Neural crest cell (in vitro differentiated cells): ENCODE measurements around the gene DNA2. TPM values are rescaled to one million over a fixed set of nuclear protein-coding genes. Genes with fewer than 3 reads are reported as not detected.

Experiments used
- DNase-seq: peaks from one replicate; pipeline ENCODE4 v3.0.0; 2021; ENCODE audit warnings: low read depth, mixed read lengths, low spot score
- H3K27ac Mint-ChIP-seq: one replicate; pipeline ENCODE4 v1.8.0; 2021; ENCODE audit warnings: mild to moderate bottlenecking, mixed read lengths; ENCODE audit not compliant: unreplicated experiment
- H3K27me3 Mint-ChIP-seq: 2 replicates; pipeline ENCODE4 v1.8.0; 2021; ENCODE audit warnings: low read depth, mild to moderate bottlenecking, mixed read lengths
- H3K36me3 Mint-ChIP-seq: 2 replicates; pipeline ENCODE4 v1.8.0; 2021; ENCODE audit warnings: low read depth, mild to moderate bottlenecking, mixed read lengths
- H3K4me1 Mint-ChIP-seq: 2 replicates; pipeline ENCODE4 v1.8.0; 2021; ENCODE audit warnings: mixed read lengths
- H3K4me3 Mint-ChIP-seq: one replicate; pipeline ENCODE4 v1.8.0; 2021; ENCODE audit warnings: mild to moderate bottlenecking, mixed read lengths
- H3K9me3 Mint-ChIP-seq: 2 replicates; pipeline ENCODE4 v1.8.0; 2021; ENCODE audit warnings: mixed read lengths
- total RNA-seq: library from RNA; stranded (reverse); gene quantifications from 2 replicates; pipeline ENCODE4 v1.2.1, GENCODE V29; 2021
- TF ChIP-seq, protein P1 (sequence below): fragments of 200-600 bp; sonication (generic); conservative IDR thresholded peaks from 2 replicates; pipeline ENCODE4 v1.5.0; 2021; ENCODE audit warnings: antibody characterized with exemption, mild to moderate bottlenecking

DNA2 gene
- total RNA-seq, 1 donor from 2014 or later: 44.6 TPM

DNA sequence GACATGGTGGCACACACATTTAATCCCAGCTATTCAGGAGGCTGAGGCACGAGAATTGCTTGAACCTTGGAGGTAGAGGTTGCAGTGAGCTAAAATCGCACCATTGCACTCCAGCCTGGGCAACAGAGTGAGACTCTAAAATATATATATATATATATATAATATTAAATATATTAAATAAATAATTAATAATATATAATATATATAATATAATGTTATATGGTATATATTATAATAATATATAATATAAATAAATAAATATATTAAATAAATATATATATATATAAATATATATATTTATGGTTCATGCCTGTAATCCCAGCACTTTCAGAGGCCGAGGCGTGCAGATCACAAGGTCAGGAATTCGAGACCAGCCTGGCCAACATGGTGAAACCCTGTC, 105.2 kb downstream of the DNA2 start:
- no peak overlapping the region for H3K27ac Mint-ChIP-seq
- H3K27me3 Mint-ChIP-seq: no peaks in the 10 kb centered on the region
- no peak overlapping the region for H3K4me3 Mint-ChIP-seq
- TF ChIP-seq, protein P1, sequence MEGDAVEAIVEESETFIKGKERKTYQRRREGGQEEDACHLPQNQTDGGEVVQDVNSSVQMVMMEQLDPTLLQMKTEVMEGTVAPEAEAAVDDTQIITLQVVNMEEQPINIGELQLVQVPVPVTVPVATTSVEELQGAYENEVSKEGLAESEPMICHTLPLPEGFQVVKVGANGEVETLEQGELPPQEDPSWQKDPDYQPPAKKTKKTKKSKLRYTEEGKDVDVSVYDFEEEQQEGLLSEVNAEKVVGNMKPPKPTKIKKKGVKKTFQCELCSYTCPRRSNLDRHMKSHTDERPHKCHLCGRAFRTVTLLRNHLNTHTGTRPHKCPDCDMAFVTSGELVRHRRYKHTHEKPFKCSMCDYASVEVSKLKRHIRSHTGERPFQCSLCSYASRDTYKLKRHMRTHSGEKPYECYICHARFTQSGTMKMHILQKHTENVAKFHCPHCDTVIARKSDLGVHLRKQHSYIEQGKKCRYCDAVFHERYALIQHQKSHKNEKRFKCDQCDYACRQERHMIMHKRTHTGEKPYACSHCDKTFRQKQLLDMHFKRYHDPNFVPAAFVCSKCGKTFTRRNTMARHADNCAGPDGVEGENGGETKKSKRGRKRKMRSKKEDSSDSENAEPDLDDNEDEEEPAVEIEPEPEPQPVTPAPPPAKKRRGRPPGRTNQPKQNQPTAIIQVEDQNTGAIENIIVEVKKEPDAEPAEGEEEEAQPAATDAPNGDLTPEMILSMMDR: no peak
- DNase-seq: no peak
- no peaks in the 10 kb centered on the region for H3K9me3 Mint-ChIP-seq
- H3K36me3 Mint-ChIP-seq: peaks cover 20% of the 10 kb centered on the region
- no peaks in the 10 kb centered on the region for H3K4me1 Mint-ChIP-seq

DNA sequence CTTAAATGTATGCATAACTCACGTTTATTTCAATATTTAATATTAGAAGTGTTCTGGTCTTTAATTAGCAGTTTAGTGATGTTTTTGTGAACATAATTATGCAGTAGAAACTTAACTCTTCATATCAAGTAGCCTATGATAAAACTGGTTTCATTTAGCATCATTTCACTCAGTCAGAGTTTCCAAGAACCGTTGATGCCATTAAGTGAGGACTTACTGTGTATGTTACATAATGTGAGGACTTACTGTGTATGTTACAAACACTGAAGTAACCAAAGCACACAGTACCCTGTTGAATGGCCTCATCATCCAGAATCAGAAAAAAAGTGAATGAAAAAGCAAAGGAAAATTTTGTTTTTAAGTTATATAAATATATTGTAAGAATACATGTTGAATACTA, 106.2 kb downstream of the DNA2 start:
- DNase-seq: no peak
- no peaks in the 10 kb centered on the region for H3K27me3 Mint-ChIP-seq
- H3K9me3 Mint-ChIP-seq: no peaks in the 10 kb centered on the region
- TF ChIP-seq, protein P1: no peak
- peaks cover 14% of the 10 kb centered on the region for H3K36me3 Mint-ChIP-seq
- H3K4me1 Mint-ChIP-seq: no peaks in the 10 kb centered on the region
- H3K27ac Mint-ChIP-seq: no peak overlapping the region
- no peak overlapping the region for H3K4me3 Mint-ChIP-seq

DNA sequence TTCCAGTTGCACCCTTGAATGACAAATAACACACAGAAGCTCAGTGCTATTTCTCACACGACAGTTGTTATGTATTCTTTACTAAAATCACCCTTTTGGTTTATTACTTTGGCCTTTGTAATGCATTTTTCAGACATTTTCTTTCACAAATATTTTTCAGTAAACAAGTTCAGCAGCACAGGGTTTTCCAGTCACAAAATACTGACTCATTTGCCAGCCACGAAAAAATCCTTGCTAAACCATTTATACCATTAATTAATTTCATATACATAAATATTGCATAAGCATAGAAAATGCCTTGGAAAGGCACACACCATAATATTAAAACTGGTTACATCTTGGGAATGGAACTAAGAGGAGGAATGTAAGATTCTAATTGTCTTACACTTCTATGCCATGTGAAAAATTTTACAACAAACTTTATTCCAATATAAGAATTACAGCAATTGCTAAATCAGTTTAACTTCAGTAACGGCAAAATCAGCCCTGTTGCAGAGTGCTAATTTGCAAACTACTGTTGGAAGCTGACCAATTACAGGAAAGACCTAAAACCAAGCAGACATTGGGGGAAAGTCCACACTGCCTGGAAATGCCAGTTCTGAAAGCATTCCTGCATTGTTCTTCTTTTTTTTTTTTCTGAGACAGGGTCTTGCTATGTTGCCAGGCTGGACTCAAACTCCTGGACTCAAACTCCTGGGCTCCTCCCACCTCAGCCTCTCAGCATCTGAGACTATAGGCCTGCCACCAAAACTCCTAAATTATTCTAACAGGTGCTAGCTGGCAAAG, 107.5 kb downstream of the DNA2 start:
- no peak for DNase-seq
- Mint-ChIP-seq H3K36me3 (peaks cover 8% of the 10 kb centered on the region), H3K4me3 (no peak overlapping the region), H3K9me3 (no peaks in the 10 kb centered on the region), H3K4me1 (no peaks in the 10 kb centered on the region), H3K27ac (no peak overlapping the region), H3K27me3 (no peaks in the 10 kb centered on the region)
- TF ChIP-seq, protein P1: no peak

Other genes with a start within 250 kb of the DNA2 start
- gene ATOH7, start 239.9 kb downstream of the DNA2 start, total RNA-seq: 0.20 and 0.84 TPM in 2 replicates
- gene HNRNPH3, start 139.9 kb downstream of the DNA2 start, total RNA-seq: 238 and 250 TPM in 2 replicates
- gene PBLD, start 139.0 kb downstream of the DNA2 start, total RNA-seq: 5.0 TPM in 2 replicates
- 22.4 and 26.6 TPM in 2 replicates for gene RUFY2, start 64.7 kb downstream of the DNA2 start, total RNA-seq
- 13.1 and 19.3 TPM in 2 replicates for gene SLC25A16, start 55.5 kb upstream of the DNA2 start, total RNA-seq
- 27.7 and 30.0 TPM in 2 replicates for gene TET1, start 88.4 kb upstream of the DNA2 start, total RNA-seq
- 131 and 132 TPM in 2 replicates for gene CCAR1, start 249.3 kb upstream of the DNA2 start, total RNA-seq